OCI-LY3 (cell line): ENCODE measurements around the gene PRIM2.
"Not testable (repeated sequence)": the region's sequence is repeated elsewhere in the genome, so short reads cannot be mapped to it uniquely, and the experiment has no call there.

Source experiments
- H2AFZ ChIP-seq: fragments of 200-600, 300-600 bp; shearing (Covaris generic); 2 replicates; pipeline ENCODE4 v1.6.0; 2014; ENCODE audit warnings: antibody characterized with exemption, low read depth, low read length
- H3K27ac ChIP-seq: fragments of 200-600, 300-600 bp; sonication (generic); 2 replicates; pipeline ENCODE4 v1.5.1; 2014; ENCODE audit warnings: mild to moderate bottlenecking, low read length, moderate library complexity, mixed read lengths
- H3K27me3 ChIP-seq: fragments of 200-600, 300-600 bp; sonication (generic); 2 replicates; pipeline ENCODE4 v1.6.1; 2014; ENCODE audit warnings: low read depth, low read length, mixed read lengths
- H3K36me3 ChIP-seq: fragments of 200-600, 300-600 bp; sonication (generic); replicated peaks from 2 replicates; pipeline ENCODE3; 2014; ENCODE audit warnings: low read depth, low read length, mixed read lengths
- H3K4me1 ChIP-seq: fragments of 300-600, 200-600 bp; sonication (generic); 2 replicates; pipeline ENCODE4 v1.6.1; 2014; ENCODE audit warnings: low read length, mixed read lengths
- H3K4me2 ChIP-seq: fragments of 200-600, 300-600 bp; sonication (generic); 2 replicates; pipeline ENCODE4 v1.6.1; 2014; ENCODE audit warnings: low read length, mixed read lengths
- H3K4me3 ChIP-seq: fragments of 300-600, 200-600 bp; sonication (generic); 2 replicates; pipeline ENCODE4 v1.5.1; 2014; ENCODE audit warnings: antibody characterized with exemption, mild to moderate bottlenecking, low read length, moderate library complexity
- H3K79me2 ChIP-seq: fragments of 300-600, 200-600 bp; shearing (Covaris generic); 2 replicates; pipeline ENCODE4 v1.6.1; 2014; ENCODE audit warnings: mild to moderate bottlenecking, low read length, mixed read lengths
- H3K9ac ChIP-seq: fragments of 300-600, 200-600 bp; shearing (Covaris generic); 2 replicates; pipeline ENCODE4 v1.6.0; 2014; ENCODE audit warnings: mild to moderate bottlenecking, low read length, moderate library complexity
- H3K9me3 ChIP-seq: fragments of 200-600, 300-600 bp; shearing (Covaris generic); 2 replicates; pipeline ENCODE4 v1.6.1; 2014; ENCODE audit warnings: low read length, mixed read lengths; ENCODE audit not compliant: insufficient read depth
- H4K20me1 ChIP-seq: fragments of 200-600, 300-600 bp; sonication (generic); 2 replicates; pipeline ENCODE4 v1.6.1; 2016; ENCODE audit warnings: low read length, mixed read lengths; ENCODE audit not compliant: insufficient read depth
- CTCF ChIP-seq: fragments of 200-600, 300-600 bp; sonication (generic); IDR thresholded peaks from 2 replicates; pipeline ENCODE4 v1.5.1; 2014; ENCODE audit warnings: antibody characterized with exemption, low read length, low read depth
- EZH2phosphoT487 ChIP-seq: fragments of 200-600 bp; shearing (Covaris generic); IDR thresholded peaks from 2 replicates; pipeline ENCODE4 v1.6.1; 2018; ENCODE audit warnings: antibody characterized with exemption, mixed run types, low read depth

PRIM2 gene

DNA sequence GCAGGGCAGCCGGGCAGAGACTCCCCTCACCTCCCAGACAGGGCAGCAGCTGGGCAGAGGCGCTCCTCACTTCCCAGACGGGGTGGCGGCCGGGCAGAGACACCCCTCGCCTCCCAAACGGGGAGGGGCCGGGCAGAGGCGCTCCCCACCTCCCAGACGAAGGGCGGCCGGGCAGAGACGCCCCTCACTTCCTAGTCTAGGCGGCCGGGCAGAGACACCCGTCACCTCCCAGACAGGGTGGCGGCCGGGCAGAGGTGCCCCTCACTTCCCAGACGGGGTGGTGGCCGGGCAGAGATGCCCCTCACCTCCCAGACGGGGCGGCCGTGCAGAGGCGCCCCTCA, 6.6 kb upstream of the PRIM2 start:
- H3K4me1 ChIP-seq, result no peaks in the 10 kb centered on the region; the same call in 1 of the 2 replicates
- TF ChIP-seq CTCF, result no peak
- TF ChIP-seq EZH2phosphoT487, result no peak
- H3K4me2 ChIP-seq, result no peak overlapping the region
- no peaks in the 10 kb centered on the region for H3K79me2 ChIP-seq
- H3K27ac ChIP-seq, result no peak overlapping the region
- H3K36me3 ChIP-seq, result no peaks in the 10 kb centered on the region
- H3K27me3 ChIP-seq, result no peaks in the 10 kb centered on the region
- no peak overlapping the region for H2AFZ ChIP-seq
- no peak overlapping the region for H3K4me3 ChIP-seq
- no peaks in the 10 kb centered on the region for H4K20me1 ChIP-seq
- no peaks in the 10 kb centered on the region for H3K9me3 ChIP-seq
- H3K9ac ChIP-seq, result no peak overlapping the region

- H3K79me2 ChIP-seq, H3K4me1 ChIP-seq, H3K4me3 ChIP-seq, H4K20me1 ChIP-seq, H3K36me3 ChIP-seq, H3K27ac ChIP-seq, H3K27me3 ChIP-seq, H3K9ac ChIP-seq, H2AFZ ChIP-seq, H3K4me2 ChIP-seq, H3K9me3 ChIP-seq: not testable (repeated sequence)
Measured at GRCh38 chr6:57311300-57312003, 6.0 kb upstream of the PRIM2 start.

- TF ChIP-seq CTCF (no peak), EZH2phosphoT487 (no peak)
Measured at GRCh38 chr6:57312004-57312345, 5.5 kb upstream of the PRIM2 start.

DNA sequence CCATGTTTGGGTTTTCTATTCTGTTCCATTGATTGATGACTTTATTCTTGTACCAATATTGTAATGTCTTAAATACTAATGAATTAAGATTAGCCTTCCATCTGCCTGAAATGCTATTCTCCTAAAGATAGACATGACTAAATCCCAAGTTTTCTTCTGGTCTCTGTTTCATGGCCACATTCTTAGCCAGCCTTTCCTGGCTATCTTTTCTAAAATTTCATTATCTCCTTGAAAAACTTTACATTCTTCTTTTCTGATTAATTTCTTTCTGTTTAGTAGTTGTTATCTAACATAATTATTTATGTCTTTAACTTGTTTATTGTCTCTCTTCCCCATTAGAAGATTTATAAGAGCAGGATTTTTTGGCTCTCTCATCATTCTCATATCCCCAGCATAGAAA, 4.4 kb upstream of the PRIM2 start:
- Histone ChIP-seq H3K9ac (no peak overlapping the region), H3K4me1 (peaks cover under 1% of the 10 kb centered on the region), H3K4me3 (no peak overlapping the region), H3K27ac (no peak overlapping the region), H3K27me3 (no peaks in the 10 kb centered on the region), H3K4me2 (no peak overlapping the region), H4K20me1 (no peaks in the 10 kb centered on the region), H3K36me3 (no peaks in the 10 kb centered on the region), H3K9me3 (no peaks in the 10 kb centered on the region), H2AFZ (no peak overlapping the region), H3K79me2 (peaks cover 6% of the 10 kb centered on the region)
- no peak for TF ChIP-seq CTCF
- TF ChIP-seq EZH2phosphoT487, result no peak

More at GRCh38 chr6:57312004-57312345, 5.5 kb upstream of the PRIM2 start:
- Histone ChIP-seq H3K27ac (no peak overlapping the region), H3K9me3 (no peaks in the 10 kb centered on the region), H3K36me3 (no peaks in the 10 kb centered on the region), H3K4me3 (no peak overlapping the region), H3K4me1 (no peaks in the 10 kb centered on the region; the same call in 1 of the 2 replicates), H3K9ac (no peak overlapping the region), H4K20me1 (no peaks in the 10 kb centered on the region), H3K4me2 (no peak overlapping the region), H3K79me2 (no peaks in the 10 kb centered on the region), H3K27me3 (no peaks in the 10 kb centered on the region), H2AFZ (no peak overlapping the region)
